Measurements from ENCODE around the gene TC2N. TPM values are rescaled to one million over a fixed set of nuclear protein-coding genes. Genes with fewer than 3 reads are reported as not detected.

Gene TC2N
- total and polyA plus RNA-seq, 2 donors (not counting 1 experiment from before 2014, with no cell fraction given), result 3.7 to 10.4 TPM

DNA sequence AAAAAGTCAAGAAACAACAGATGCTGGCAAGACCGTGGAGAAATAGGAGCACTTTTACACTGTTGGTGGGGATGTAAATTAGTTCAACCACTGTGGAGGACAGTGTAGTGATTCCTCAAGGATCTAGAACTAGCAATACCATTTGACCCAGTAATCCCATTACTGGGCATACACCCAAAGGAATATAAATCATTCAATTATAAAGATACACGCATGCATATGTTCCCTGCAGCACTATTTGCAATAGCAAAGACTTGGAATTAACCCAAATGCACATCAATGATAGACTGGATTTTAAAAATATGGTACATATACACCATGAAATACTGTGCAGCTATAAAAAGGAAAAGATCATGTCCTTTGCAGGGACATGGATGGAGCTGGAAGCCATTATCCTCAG is 117.5 kb downstream of the TC2N start:
- no peaks in the 10 kb centered on the region for H3K4me1 ChIP-seq (ENCODE audit: control insufficient read depth in 2 of 2, insufficient read depth in 2 of 2, low read length in 2 of 2)
- DNase-seq (no peak), ATAC-seq (ENCODE audit: low read depth) (no peak)
- WGBS (ENCODE audit: insufficient coverage), result no CpG with 5 or more reads among the region's 2 CpGs
- H3K9ac ChIP-seq (ENCODE audit: low read length), result no peak overlapping the region
- peaks cover 48% of the 10 kb centered on the region for H3K27me3 Mint-ChIP-seq
- no peak overlapping the region for H3K4me3 Mint-ChIP-seq
- TF ChIP-seq, protein P1, sequence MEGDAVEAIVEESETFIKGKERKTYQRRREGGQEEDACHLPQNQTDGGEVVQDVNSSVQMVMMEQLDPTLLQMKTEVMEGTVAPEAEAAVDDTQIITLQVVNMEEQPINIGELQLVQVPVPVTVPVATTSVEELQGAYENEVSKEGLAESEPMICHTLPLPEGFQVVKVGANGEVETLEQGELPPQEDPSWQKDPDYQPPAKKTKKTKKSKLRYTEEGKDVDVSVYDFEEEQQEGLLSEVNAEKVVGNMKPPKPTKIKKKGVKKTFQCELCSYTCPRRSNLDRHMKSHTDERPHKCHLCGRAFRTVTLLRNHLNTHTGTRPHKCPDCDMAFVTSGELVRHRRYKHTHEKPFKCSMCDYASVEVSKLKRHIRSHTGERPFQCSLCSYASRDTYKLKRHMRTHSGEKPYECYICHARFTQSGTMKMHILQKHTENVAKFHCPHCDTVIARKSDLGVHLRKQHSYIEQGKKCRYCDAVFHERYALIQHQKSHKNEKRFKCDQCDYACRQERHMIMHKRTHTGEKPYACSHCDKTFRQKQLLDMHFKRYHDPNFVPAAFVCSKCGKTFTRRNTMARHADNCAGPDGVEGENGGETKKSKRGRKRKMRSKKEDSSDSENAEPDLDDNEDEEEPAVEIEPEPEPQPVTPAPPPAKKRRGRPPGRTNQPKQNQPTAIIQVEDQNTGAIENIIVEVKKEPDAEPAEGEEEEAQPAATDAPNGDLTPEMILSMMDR (IDR thresholded peaks at IDR 0.05), result no peak
- TF ChIP-seq EZH2 (IDR thresholded peaks at IDR 0.05; ENCODE audit: borderline replicate concordance, insufficient read depth, low read depth, low read length, poor library complexity, severe bottlenecking), result no peak
- no peaks in the 10 kb centered on the region for H4K20me1 ChIP-seq (ENCODE audit: control insufficient read depth, insufficient read depth, low read length, poor library complexity, severe bottlenecking)
- H2AFZ ChIP-seq (ENCODE audit: insufficient read depth, low read depth, low read length, poor library complexity, severe bottlenecking), result no peak overlapping the region
- H3K79me2 ChIP-seq (ENCODE audit: control insufficient read depth, insufficient read depth, low read length), result no peaks in the 10 kb centered on the region
- CTCF ChIA-PET, result no interaction called here
- no peak overlapping the region for H3K27ac ChIP-seq (ENCODE audit: low read length in 2 of 2)
- H3K4me1 Mint-ChIP-seq, result no peaks in the 10 kb centered on the region
- intact Hi-C loops (cut with micrococcal nuclease), result no loop called here
- no peaks in the 10 kb centered on the region for H3K36me3 ChIP-seq (replicated peaks in 1 of 2; ENCODE audit: control extremely low read depth in 1 of 2, control insufficient read depth in 1 of 2, extremely low read depth in 1 of 2, insufficient read depth in 2 of 2, low read length in 1 of 2)
- H3K4me3 ChIP-seq (ENCODE audit: control extremely low read depth in 1 of 5, extremely low read depth in 1 of 5, insufficient read depth in 1 of 5, low read depth in 2 of 5, low read length in 4 of 5), result no peak overlapping the region
- POLR2A ChIA-PET, result no interaction called here
- H3K9me3 Mint-ChIP-seq (ENCODE audit: insufficient read depth), result no peaks in the 10 kb centered on the region
- no peak overlapping the region for H3K4me2 ChIP-seq (replicated peaks; ENCODE audit: low read depth, low read length, poor library complexity, severe bottlenecking)
- no peak overlapping the region for H3K27ac Mint-ChIP-seq
- peaks cover 0 to 1% (median 0%) of the 10 kb centered on the region in 3 donors for H3K9me3 ChIP-seq (ENCODE audit: control extremely low read depth in 1 of 3, control insufficient read depth in 2 of 3, insufficient read depth in 1 of 3, low read length in 2 of 3)
- peaks cover 0 to 19% (median 9%) of the 10 kb centered on the region in 4 experiments for H3K27me3 ChIP-seq (replicated peaks in 1 of 4; ENCODE audit: control extremely low read depth in 1 of 4, control insufficient read depth in 3 of 4, insufficient read depth in 4 of 4, low read length in 3 of 4)

DNA sequence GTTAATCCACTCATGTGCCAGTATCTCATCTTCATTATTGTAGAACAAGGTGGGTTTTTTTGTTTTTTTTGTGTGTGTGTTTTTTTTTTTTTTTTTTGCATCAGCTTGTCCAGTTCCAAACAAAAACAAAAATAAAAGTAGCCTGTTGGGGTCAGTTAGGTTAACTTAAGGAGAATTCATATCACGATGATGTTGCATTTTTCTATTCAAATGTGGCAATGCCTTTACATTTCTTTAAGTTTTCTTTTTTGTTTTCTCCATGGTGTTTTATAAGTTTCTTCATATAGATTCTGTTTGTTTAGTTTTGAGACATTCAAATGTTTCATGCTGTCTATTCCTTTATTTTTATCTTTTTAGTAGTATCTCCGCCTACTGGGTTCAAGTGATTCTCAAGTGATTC is 119.3 kb downstream of the TC2N start:
- no peak for ATAC-seq (ENCODE audit: low read depth)
- no peaks in the 10 kb centered on the region for H3K4me1 Mint-ChIP-seq
- H3K27ac ChIP-seq (ENCODE audit: low read length in 2 of 2), result no peak overlapping the region
- intact Hi-C loops (cut with micrococcal nuclease), result no loop called here
- no peaks in the 10 kb centered on the region for H4K20me1 ChIP-seq (ENCODE audit: control insufficient read depth, insufficient read depth, low read length, poor library complexity, severe bottlenecking)
- ChIA-PET CTCF (interaction anchor here (0.6 kb wide), 1 partner anchor 58 kb away, joined by 3 read pairs; no protein-coding TSS in a partner anchor), POLR2A (no interaction called here)
- no peak overlapping the region for H3K27ac Mint-ChIP-seq
- no peak overlapping the region for H3K4me3 ChIP-seq (ENCODE audit: control extremely low read depth in 1 of 5, extremely low read depth in 1 of 5, insufficient read depth in 1 of 5, low read depth in 2 of 5, low read length in 4 of 5)
- peaks cover 0 to 1% (median 0%) of the 10 kb centered on the region in 3 donors for H3K9me3 ChIP-seq (ENCODE audit: control extremely low read depth in 1 of 3, control insufficient read depth in 2 of 3, insufficient read depth in 1 of 3, low read length in 2 of 3)
- H3K4me3 Mint-ChIP-seq, result no peak overlapping the region
- H3K36me3 ChIP-seq (replicated peaks in 1 of 2; ENCODE audit: control extremely low read depth in 1 of 2, control insufficient read depth in 1 of 2, extremely low read depth in 1 of 2, insufficient read depth in 2 of 2, low read length in 1 of 2), result no peaks in the 10 kb centered on the region
- peaks cover 0 to 11% (median 4%) of the 10 kb centered on the region in 4 experiments for H3K27me3 ChIP-seq (replicated peaks in 1 of 4; ENCODE audit: control extremely low read depth in 1 of 4, control insufficient read depth in 3 of 4, insufficient read depth in 4 of 4, low read length in 3 of 4)
- H3K79me2 ChIP-seq (ENCODE audit: control insufficient read depth, insufficient read depth, low read length), result no peaks in the 10 kb centered on the region
- H3K9ac ChIP-seq (ENCODE audit: low read length), result no peak overlapping the region
- no peaks in the 10 kb centered on the region for H3K9me3 Mint-ChIP-seq (ENCODE audit: insufficient read depth)
- H3K27me3 Mint-ChIP-seq, result peaks cover 40% of the 10 kb centered on the region
- no CpG with 5 or more reads among the region's 2 CpGs for WGBS (ENCODE audit: insufficient coverage)
- no peak for DNase-seq
- H3K4me1 ChIP-seq (ENCODE audit: control insufficient read depth in 2 of 2, insufficient read depth in 2 of 2, low read length in 2 of 2), result no peaks in the 10 kb centered on the region
- no peak for TF ChIP-seq EZH2 (IDR thresholded peaks at IDR 0.05; ENCODE audit: borderline replicate concordance, insufficient read depth, low read depth, low read length, poor library complexity, severe bottlenecking)
- TF ChIP-seq, protein P1 (IDR thresholded peaks at IDR 0.05), result no peak
- H2AFZ ChIP-seq (ENCODE audit: insufficient read depth, low read depth, low read length, poor library complexity, severe bottlenecking), result no peak overlapping the region
- no peak overlapping the region for H3K4me2 ChIP-seq (replicated peaks; ENCODE audit: low read depth, low read length, poor library complexity, severe bottlenecking)
